ENCODE measurements around the gene EIF4E1B. TPM values are rescaled to one million over a fixed set of nuclear protein-coding genes. Genes with fewer than 3 reads are reported as not detected.

Gene EIF4E1B
- polyA plus RNA-seq, 1 donor from 2014 or later, result 0.82 TPM

GRCh38 chr5:176646707-176647029 lies 16.2 kb downstream of the EIF4E1B start:
- Histone ChIP-seq H3K4me3 (ENCODE audit: low read length) (peak overlapping the region; percentile 83), H3K27ac (ENCODE audit: low read length) (peak overlapping the region; percentile 37), H3K36me3 (ENCODE audit: insufficient read depth, low read length) (no peaks in the 10 kb centered on the region), H3K9me3 (ENCODE audit: low read length) (no peaks in the 10 kb centered on the region), H3K27me3 (ENCODE audit: insufficient read depth, low read depth, low read length) (no peaks in the 10 kb centered on the region), H3K9me2 (ENCODE audit: insufficient read depth, low read length) (no peaks in the 10 kb centered on the region), H3K79me2 (replicated peaks; ENCODE audit: insufficient read depth, low read length) (peaks cover 9% of the 10 kb centered on the region), H4K20me1 (ENCODE audit: insufficient read depth) (no peaks in the 10 kb centered on the region), H2AFZ (ENCODE audit: low read depth, low read length) (peak overlapping the region; percentile 73), H3F3A (ENCODE audit: insufficient read depth, low read length, poor library complexity, severe bottlenecking) (no peaks in the 10 kb centered on the region), H3K4me2 (ENCODE audit: low read length) (peak overlapping the region; percentile 41), H3K9ac (ENCODE audit: low read length) (peak overlapping the region; percentile 78)
- TF ChIP-seq SMC3 (conservative IDR thresholded peaks at IDR 0.05; ENCODE audit: poor library complexity) (no peak), EZH2 (IDR thresholded peaks at IDR 0.05; ENCODE audit: borderline replicate concordance, insufficient read depth, low read length, poor library complexity, severe bottlenecking) (no peak), CTCF (IDR thresholded peaks at IDR 0.05; ENCODE audit: poor library complexity, severe bottlenecking) (no peak), TAF1 (IDR thresholded peaks at IDR 0.05; ENCODE audit: low read depth) (no peak), REST (IDR thresholded peaks at IDR 0.05; ENCODE audit: borderline replicate concordance) (no peak), RAD21 (conservative IDR thresholded peaks at IDR 0.05) (no peak), POLR2AphosphoS5 (IDR thresholded peaks at IDR 0.05) (no peak), MXI1 (conservative IDR thresholded peaks at IDR 0.05; ENCODE audit: poor library complexity, severe bottlenecking) (no peak), EP300 (conservative IDR thresholded peaks at IDR 0.05; ENCODE audit: poor library complexity, severe bottlenecking) (no peak)

GRCh38 chr5:176647030-176647842 lies 16.8 kb downstream of the EIF4E1B start, which contains the start of gene TSPAN17:
TSS of gene TSPAN17 (plus strand) at chr5:176647484. CDS start at chr5:176647616, 132 bp downstream.
- TF ChIP-seq RAD21 (conservative IDR thresholded peaks at IDR 0.05) (peak; percentile 75), EP300 (conservative IDR thresholded peaks at IDR 0.05; ENCODE audit: poor library complexity, severe bottlenecking) (peak; percentile 20), POLR2AphosphoS5 (IDR thresholded peaks at IDR 0.05) (peak; percentile 28), TAF1 (IDR thresholded peaks at IDR 0.05; ENCODE audit: low read depth) (no peak), CTCF (IDR thresholded peaks at IDR 0.05; ENCODE audit: poor library complexity, severe bottlenecking) (peak; percentile 67), EZH2 (IDR thresholded peaks at IDR 0.05; ENCODE audit: borderline replicate concordance, insufficient read depth, low read length, poor library complexity, severe bottlenecking) (no peak), REST (IDR thresholded peaks at IDR 0.05; ENCODE audit: borderline replicate concordance) (no peak), MXI1 (conservative IDR thresholded peaks at IDR 0.05; ENCODE audit: poor library complexity, severe bottlenecking) (peak; percentile 58), SMC3 (conservative IDR thresholded peaks at IDR 0.05; ENCODE audit: poor library complexity) (peak; percentile 79)
- peak within 1 kb of the TSS; percentile 78 for H3K9ac ChIP-seq (ENCODE audit: low read length)
- H3K27me3 ChIP-seq (ENCODE audit: insufficient read depth, low read depth, low read length), result no peaks in the 10 kb centered on the region
- H3K4me2 ChIP-seq (ENCODE audit: low read length), result peak within 1 kb of the TSS; percentile 78
- H3K79me2 ChIP-seq (replicated peaks; ENCODE audit: insufficient read depth, low read length), result peaks cover 9% of the 10 kb centered on the region
- H3K9me2 ChIP-seq (ENCODE audit: insufficient read depth, low read length), result no peaks in the 10 kb centered on the region
- no peaks in the 10 kb centered on the region for H3K36me3 ChIP-seq (ENCODE audit: insufficient read depth, low read length)
- H3F3A ChIP-seq (ENCODE audit: insufficient read depth, low read length, poor library complexity, severe bottlenecking), result no peaks in the 10 kb centered on the region
- H2AFZ ChIP-seq (ENCODE audit: low read depth, low read length), result peak within 1 kb of the TSS; percentile 73
- H3K9me3 ChIP-seq (ENCODE audit: low read length), result no peaks in the 10 kb centered on the region
- H4K20me1 ChIP-seq (ENCODE audit: insufficient read depth), result no peaks in the 10 kb centered on the region
- H3K4me3 ChIP-seq (ENCODE audit: low read length), result peak within 1 kb of the TSS; percentile 83
- peak within 1 kb of the TSS; percentile 37 for H3K27ac ChIP-seq (ENCODE audit: low read length)

Data from neural cell (in vitro differentiated cells).